ENCODE measurements around the gene C1orf116.

The C1orf116 gene

GRCh38 chr1:207025146-207025880 is 7.2 kb downstream of the C1orf116 start:
- TF ChIP-seq, protein P1, sequence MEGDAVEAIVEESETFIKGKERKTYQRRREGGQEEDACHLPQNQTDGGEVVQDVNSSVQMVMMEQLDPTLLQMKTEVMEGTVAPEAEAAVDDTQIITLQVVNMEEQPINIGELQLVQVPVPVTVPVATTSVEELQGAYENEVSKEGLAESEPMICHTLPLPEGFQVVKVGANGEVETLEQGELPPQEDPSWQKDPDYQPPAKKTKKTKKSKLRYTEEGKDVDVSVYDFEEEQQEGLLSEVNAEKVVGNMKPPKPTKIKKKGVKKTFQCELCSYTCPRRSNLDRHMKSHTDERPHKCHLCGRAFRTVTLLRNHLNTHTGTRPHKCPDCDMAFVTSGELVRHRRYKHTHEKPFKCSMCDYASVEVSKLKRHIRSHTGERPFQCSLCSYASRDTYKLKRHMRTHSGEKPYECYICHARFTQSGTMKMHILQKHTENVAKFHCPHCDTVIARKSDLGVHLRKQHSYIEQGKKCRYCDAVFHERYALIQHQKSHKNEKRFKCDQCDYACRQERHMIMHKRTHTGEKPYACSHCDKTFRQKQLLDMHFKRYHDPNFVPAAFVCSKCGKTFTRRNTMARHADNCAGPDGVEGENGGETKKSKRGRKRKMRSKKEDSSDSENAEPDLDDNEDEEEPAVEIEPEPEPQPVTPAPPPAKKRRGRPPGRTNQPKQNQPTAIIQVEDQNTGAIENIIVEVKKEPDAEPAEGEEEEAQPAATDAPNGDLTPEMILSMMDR (IDR thresholded peaks at IDR 0.05) = no peak
- no peak for DNase-seq (ENCODE audit: low spot score)
- Histone ChIP-seq H3K4me3 (peak overlapping the region; percentile 5), H3K27ac (peak overlapping the region; percentile 51 to 77)

GRCh38 chr1:207024202-207025145 is 8.1 kb downstream of the C1orf116 start:
- peak overlapping the region; percentile 51 to 77 for H3K27ac ChIP-seq
- no peak for DNase-seq (ENCODE audit: low spot score)
- peak overlapping the region; percentile 5 for H3K4me3 ChIP-seq
- TF ChIP-seq, protein P1 (IDR thresholded peaks at IDR 0.05) = no peak

- DNase-seq (ENCODE audit: low spot score) = no peak
- H3K27ac ChIP-seq = no peak overlapping the region
- TF ChIP-seq, protein P1 (IDR thresholded peaks at IDR 0.05) = no peak
These were observed 9.4 kb downstream of the C1orf116 start for GRCh38 chr1:207022996-207023679.

DNA sequence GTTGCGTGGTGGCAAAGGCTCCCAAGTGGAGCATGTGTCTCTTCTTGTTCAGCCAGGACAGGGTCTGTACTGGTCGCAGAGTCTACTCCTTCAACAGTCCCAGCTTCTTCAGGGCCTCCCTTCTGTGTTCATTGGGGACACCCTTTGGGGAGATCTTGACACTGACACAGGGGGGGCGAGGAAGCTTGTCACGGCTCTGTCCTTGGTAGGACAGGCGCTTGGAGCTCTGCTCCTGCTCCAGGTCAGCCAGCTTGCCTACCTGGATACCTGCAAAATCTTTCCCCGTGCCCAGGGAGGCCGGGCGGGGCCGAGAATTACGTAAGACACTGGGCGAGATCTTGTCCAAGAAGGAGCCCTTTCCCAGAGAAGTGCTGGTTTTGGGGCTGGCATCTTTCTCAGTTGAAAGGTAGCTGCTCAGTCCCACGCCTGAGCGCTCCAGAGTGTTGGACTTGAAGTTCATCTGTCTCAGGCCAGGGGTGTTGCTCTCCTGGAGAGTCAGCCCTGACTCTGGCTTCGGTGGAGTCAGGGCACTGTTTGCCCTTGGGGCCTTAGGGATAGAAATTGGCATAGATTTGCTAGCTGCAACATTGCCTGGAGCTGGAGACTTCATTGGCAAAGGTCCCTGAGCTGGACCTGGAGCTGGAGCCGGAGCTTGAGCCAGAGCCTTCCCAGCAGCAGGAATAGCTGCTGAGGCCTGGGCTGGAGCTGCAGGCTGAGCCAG is 10.5 kb downstream of the C1orf116 start:
- Histone ChIP-seq H3K4me3 (no peak overlapping the region), H3K27ac (no peak overlapping the region)
- TF ChIP-seq, protein P1 (IDR thresholded peaks at IDR 0.05) = no peak
- no peak for DNase-seq (ENCODE audit: low spot score)

More at GRCh38 chr1:207022996-207023679, 9.4 kb downstream of the C1orf116 start:
- no peak overlapping the region for H3K4me3 ChIP-seq

- Histone ChIP-seq H3K4me3 (no peak overlapping the region), H3K27ac (no peak overlapping the region)
- TF ChIP-seq, protein P1 (IDR thresholded peaks at IDR 0.05) = no peak
- no peak for DNase-seq (ENCODE audit: low spot score)
These were observed 11.3 kb downstream of the C1orf116 start for GRCh38 chr1:207021139-207021861.

GRCh38 chr1:207020709-207021107 is 11.8 kb downstream of the C1orf116 start:
- TF ChIP-seq, protein P1 (IDR thresholded peaks at IDR 0.05) = no peak
- H3K4me3 ChIP-seq = no peak overlapping the region
- no peak for DNase-seq (ENCODE audit: low spot score)
- no peak overlapping the region for H3K27ac ChIP-seq

Data from coronary artery (tissue), 2 donors.